ENCODE data around the gene NOVA1. TPM values are rescaled to one million over a fixed set of nuclear protein-coding genes. Genes with fewer than 3 reads are reported as not detected.

Gene NOVA1
- total RNA-seq, 1 experiment from 2014 or later, result 11.6 TPM

DNA sequence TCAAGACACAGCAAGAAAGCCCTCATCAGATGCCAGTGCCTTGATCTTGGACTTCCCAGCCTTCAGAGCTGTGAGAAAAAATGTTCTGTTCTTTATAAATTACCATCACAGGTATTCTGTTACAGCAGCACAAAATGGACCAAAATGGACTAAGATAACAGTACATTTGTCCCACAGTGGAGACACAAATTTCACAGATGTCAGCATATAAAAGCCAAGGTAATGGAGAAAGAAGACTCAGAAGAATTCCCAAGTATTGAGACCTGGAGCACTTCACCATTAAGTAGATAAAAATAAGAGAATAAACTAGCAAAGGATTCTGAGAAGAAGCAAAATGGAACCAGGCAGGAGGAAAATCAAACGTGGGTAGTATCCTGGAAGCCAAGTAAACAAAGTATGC, 131.0 kb downstream of the NOVA1 start:
- Mint-ChIP-seq H3K4me3 (no peak overlapping the region), H3K27ac (no peak overlapping the region), H3K9me3 (peaks cover 14% of the 10 kb centered on the region), H3K4me1 (no peaks in the 10 kb centered on the region), H3K27me3 (ENCODE audit: low read depth) (no peaks in the 10 kb centered on the region), H3K36me3 (peaks cover 13% of the 10 kb centered on the region)
- TF ChIP-seq, protein P1, sequence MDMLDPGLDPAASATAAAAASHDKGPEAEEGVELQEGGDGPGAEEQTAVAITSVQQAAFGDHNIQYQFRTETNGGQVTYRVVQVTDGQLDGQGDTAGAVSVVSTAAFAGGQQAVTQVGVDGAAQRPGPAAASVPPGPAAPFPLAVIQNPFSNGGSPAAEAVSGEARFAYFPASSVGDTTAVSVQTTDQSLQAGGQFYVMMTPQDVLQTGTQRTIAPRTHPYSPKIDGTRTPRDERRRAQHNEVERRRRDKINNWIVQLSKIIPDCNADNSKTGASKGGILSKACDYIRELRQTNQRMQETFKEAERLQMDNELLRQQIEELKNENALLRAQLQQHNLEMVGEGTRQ (CRISPR knock-in tag; IDR thresholded peaks at IDR 0.05), result no peak
- TF ChIP-seq, protein P2, sequence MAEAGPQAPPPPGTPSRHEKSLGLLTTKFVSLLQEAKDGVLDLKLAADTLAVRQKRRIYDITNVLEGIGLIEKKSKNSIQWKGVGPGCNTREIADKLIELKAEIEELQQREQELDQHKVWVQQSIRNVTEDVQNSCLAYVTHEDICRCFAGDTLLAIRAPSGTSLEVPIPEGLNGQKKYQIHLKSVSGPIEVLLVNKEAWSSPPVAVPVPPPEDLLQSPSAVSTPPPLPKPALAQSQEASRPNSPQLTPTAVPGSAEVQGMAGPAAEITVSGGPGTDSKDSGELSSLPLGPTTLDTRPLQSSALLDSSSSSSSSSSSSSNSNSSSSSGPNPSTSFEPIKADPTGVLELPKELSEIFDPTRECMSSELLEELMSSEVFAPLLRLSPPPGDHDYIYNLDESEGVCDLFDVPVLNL (CRISPR knock-in tag; IDR thresholded peaks at IDR 0.05; ENCODE audit: borderline replicate concordance, low read depth), result no peak
- TF ChIP-seq, protein P3, sequence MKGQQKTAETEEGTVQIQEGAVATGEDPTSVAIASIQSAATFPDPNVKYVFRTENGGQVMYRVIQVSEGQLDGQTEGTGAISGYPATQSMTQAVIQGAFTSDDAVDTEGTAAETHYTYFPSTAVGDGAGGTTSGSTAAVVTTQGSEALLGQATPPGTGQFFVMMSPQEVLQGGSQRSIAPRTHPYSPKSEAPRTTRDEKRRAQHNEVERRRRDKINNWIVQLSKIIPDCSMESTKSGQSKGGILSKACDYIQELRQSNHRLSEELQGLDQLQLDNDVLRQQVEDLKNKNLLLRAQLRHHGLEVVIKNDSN (CRISPR knock-in tag; IDR thresholded peaks at IDR 0.05), result no peak
- TF ChIP-seq FOXJ3 (CRISPR knock-in tag; IDR thresholded peaks at IDR 0.05; ENCODE audit: borderline replicate concordance), result no peak
- no peak for TF ChIP-seq ZBTB21 (CRISPR knock-in tag; IDR thresholded peaks at IDR 0.05; ENCODE audit: borderline replicate concordance)
- no peak for TF ChIP-seq ELF4 (CRISPR knock-in tag; IDR thresholded peaks at IDR 0.05; ENCODE audit: low read depth)
- TF ChIP-seq, protein P4, sequence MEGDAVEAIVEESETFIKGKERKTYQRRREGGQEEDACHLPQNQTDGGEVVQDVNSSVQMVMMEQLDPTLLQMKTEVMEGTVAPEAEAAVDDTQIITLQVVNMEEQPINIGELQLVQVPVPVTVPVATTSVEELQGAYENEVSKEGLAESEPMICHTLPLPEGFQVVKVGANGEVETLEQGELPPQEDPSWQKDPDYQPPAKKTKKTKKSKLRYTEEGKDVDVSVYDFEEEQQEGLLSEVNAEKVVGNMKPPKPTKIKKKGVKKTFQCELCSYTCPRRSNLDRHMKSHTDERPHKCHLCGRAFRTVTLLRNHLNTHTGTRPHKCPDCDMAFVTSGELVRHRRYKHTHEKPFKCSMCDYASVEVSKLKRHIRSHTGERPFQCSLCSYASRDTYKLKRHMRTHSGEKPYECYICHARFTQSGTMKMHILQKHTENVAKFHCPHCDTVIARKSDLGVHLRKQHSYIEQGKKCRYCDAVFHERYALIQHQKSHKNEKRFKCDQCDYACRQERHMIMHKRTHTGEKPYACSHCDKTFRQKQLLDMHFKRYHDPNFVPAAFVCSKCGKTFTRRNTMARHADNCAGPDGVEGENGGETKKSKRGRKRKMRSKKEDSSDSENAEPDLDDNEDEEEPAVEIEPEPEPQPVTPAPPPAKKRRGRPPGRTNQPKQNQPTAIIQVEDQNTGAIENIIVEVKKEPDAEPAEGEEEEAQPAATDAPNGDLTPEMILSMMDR (IDR thresholded peaks at IDR 0.05), result no peak
- ChIA-PET POLR2A (no interaction called here), CTCF (no interaction called here)
- ATAC-seq, result no peak
- DNase-seq (ENCODE audit: low spot score), result no peak

DNA sequence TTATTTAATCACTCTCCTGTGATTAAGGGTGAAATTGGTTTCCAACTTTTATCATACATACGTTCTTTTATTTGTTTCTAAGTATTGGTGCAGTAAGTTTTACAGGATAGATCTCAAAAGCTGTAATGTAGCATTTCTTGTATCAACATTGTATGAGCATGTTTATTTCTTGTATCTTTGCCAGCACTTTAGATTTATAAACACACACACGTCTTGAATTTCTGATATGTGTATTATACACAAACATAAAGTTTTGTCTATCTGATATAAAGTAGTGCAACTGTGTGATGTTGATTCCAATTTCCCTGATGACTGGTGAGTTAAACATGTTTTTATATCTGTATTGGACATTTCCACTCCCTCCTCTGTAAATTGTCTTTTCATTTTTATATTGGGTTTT, 134.7 kb downstream of the NOVA1 start:
- ChIA-PET POLR2A (no interaction called here), CTCF (no interaction called here)
- peaks cover 19% of the 10 kb centered on the region for H3K9me3 Mint-ChIP-seq
- peaks cover 13% of the 10 kb centered on the region for H3K36me3 Mint-ChIP-seq
- no peak for DNase-seq (ENCODE audit: low spot score)
- no peak overlapping the region for H3K4me3 Mint-ChIP-seq
- ATAC-seq, result no peak
- H3K4me1 Mint-ChIP-seq, result no peaks in the 10 kb centered on the region
- H3K27ac Mint-ChIP-seq, result no peak overlapping the region
- TF ChIP-seq ESRRA (CRISPR knock-in tag; IDR thresholded peaks at IDR 0.05; ENCODE audit: borderline replicate concordance), result no peak
- TF ChIP-seq CBFB (CRISPR knock-in tag; IDR thresholded peaks at IDR 0.05; ENCODE audit: low read depth), result no peak
- TF ChIP-seq GRHL2 (CRISPR knock-in tag; IDR thresholded peaks at IDR 0.05; ENCODE audit: insufficient replicate concordance, severe bottlenecking), result no peak
- TF ChIP-seq NFYB (CRISPR knock-in tag; conservative IDR thresholded peaks at IDR 0.05; ENCODE audit: low read depth), result no peak
- TF ChIP-seq ELF4 (CRISPR knock-in tag; IDR thresholded peaks at IDR 0.05; ENCODE audit: low read depth), result no peak
- TF ChIP-seq NFE2L1 (CRISPR knock-in tag; IDR thresholded peaks at IDR 0.05), result no peak
- TF ChIP-seq FOXP1 (CRISPR knock-in tag; IDR thresholded peaks at IDR 0.05; ENCODE audit: borderline replicate concordance), result no peak
- no peak for TF ChIP-seq HMGA2 (CRISPR knock-in tag; IDR thresholded peaks at IDR 0.05)
- TF ChIP-seq MYBL2 (CRISPR knock-in tag; IDR thresholded peaks at IDR 0.05), result no peak
- no peak for TF ChIP-seq JUN (CRISPR knock-in tag; IDR thresholded peaks at IDR 0.05)
- no peak for TF ChIP-seq SMAD3 (CRISPR knock-in tag; IDR thresholded peaks at IDR 0.05; ENCODE audit: borderline replicate concordance)
- TF ChIP-seq SP1 (CRISPR knock-in tag; conservative IDR thresholded peaks at IDR 0.05), result no peak
- TF ChIP-seq ZNF317 (CRISPR knock-in tag; IDR thresholded peaks at IDR 0.05; ENCODE audit: borderline replicate concordance, low read depth), result no peak
- H3K27me3 Mint-ChIP-seq (ENCODE audit: low read depth), result no peaks in the 10 kb centered on the region

DNA sequence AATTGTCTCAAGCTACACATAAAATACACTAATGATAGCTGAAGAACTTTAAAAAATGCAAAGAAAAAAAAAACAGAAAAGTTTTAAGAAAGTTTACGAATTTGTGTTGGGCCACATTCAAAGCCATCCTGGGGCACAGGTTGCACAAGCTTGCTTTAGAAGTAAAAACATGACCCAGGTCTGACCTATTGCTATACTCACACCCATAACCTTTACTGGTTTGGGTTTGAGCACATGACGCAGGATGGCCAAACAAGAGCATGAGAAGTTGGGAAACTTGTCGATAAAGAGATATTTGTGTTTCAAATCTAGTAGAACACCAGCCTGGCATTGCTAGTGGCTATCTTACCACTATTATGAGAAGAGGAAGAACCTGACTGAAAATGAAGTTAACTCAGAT, 143.7 kb downstream of the NOVA1 start:
- Mint-ChIP-seq H3K27ac (no peak overlapping the region), H3K4me1 (no peaks in the 10 kb centered on the region), H3K27me3 (ENCODE audit: low read depth) (no peaks in the 10 kb centered on the region), H3K4me3 (no peak overlapping the region), H3K9me3 (peaks cover 8% of the 10 kb centered on the region; the same call in 1 of the 2 replicates), H3K36me3 (no peaks in the 10 kb centered on the region)
- no peak for ATAC-seq
- ChIA-PET POLR2A (no interaction called here), CTCF (no interaction called here)
- no peak for DNase-seq (ENCODE audit: low spot score)
- TF ChIP-seq RELA (CRISPR knock-in tag; IDR thresholded peaks at IDR 0.05; ENCODE audit: borderline replicate concordance), result no peak
- TF ChIP-seq FOXK1 (CRISPR knock-in tag; IDR thresholded peaks at IDR 0.05), result no peak
- TF ChIP-seq, protein P5, sequence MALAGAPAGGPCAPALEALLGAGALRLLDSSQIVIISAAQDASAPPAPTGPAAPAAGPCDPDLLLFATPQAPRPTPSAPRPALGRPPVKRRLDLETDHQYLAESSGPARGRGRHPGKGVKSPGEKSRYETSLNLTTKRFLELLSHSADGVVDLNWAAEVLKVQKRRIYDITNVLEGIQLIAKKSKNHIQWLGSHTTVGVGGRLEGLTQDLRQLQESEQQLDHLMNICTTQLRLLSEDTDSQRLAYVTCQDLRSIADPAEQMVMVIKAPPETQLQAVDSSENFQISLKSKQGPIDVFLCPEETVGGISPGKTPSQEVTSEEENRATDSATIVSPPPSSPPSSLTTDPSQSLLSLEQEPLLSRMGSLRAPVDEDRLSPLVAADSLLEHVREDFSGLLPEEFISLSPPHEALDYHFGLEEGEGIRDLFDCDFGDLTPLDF (CRISPR knock-in tag; IDR thresholded peaks at IDR 0.05), result no peak
- TF ChIP-seq, protein P6, sequence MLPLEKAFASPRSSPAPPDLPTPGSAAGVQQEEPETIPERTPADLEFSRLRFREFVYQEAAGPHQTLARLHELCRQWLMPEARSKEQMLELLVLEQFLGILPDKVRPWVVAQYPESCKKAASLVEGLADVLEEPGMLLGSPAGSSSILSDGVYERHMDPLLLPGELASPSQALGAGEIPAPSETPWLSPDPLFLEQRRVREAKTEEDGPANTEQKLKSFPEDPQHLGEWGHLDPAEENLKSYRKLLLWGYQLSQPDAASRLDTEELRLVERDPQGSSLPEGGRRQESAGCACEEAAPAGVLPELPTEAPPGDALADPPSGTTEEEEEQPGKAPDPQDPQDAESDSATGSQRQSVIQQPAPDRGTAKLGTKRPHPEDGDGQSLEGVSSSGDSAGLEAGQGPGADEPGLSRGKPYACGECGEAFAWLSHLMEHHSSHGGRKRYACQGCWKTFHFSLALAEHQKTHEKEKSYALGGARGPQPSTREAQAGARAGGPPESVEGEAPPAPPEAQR (CRISPR knock-in tag; IDR thresholded peaks at IDR 0.05), result no peak
- TF ChIP-seq, protein P7, sequence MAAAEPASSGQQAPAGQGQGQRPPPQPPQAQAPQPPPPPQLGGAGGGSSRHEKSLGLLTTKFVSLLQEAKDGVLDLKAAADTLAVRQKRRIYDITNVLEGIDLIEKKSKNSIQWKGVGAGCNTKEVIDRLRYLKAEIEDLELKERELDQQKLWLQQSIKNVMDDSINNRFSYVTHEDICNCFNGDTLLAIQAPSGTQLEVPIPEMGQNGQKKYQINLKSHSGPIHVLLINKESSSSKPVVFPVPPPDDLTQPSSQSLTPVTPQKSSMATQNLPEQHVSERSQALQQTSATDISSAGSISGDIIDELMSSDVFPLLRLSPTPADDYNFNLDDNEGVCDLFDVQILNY (CRISPR knock-in tag; IDR thresholded peaks at IDR 0.05), result no peak

Data from WTC11 (cell line).